LNCaP clone FGC (cell line): ENCODE data around the gene ITGBL1.

ENCODE experiments used
- DNase-seq: peaks from one replicate; pipeline ENCODE4 v3.0.0-alpha.2; 2011; ENCODE audit warnings: low read depth
- H3K4me3 ChIP-seq: 2 replicates; pipeline ENCODE4 v1.5.1; 2011; ENCODE audit warnings: mild to moderate bottlenecking, low read depth, low read length, control low read depth
- CTCF ChIP-seq: IDR thresholded peaks from 2 replicates; pipeline ENCODE4 v1.5.1; 2012; ENCODE audit warnings: mild to moderate bottlenecking; ENCODE audit not compliant: control insufficient read depth, insufficient read depth; ENCODE audit errors: extremely low read depth

ITGBL1 gene

GRCh38 chr13:101639711-101640110, 187.2 kb downstream of the ITGBL1 start:
- TF ChIP-seq CTCF = no peak
- no peak overlapping the region for H3K4me3 ChIP-seq
- no peak for DNase-seq

- no peak for TF ChIP-seq CTCF
- DNase-seq = no peak
- H3K4me3 ChIP-seq = no peak overlapping the region
These were observed 188.4 kb downstream of the ITGBL1 start for GRCh38 chr13:101640788-101641400.

GRCh38 chr13:101645871-101646270, 193.4 kb downstream of the ITGBL1 start:
- no peak overlapping the region for H3K4me3 ChIP-seq
- TF ChIP-seq CTCF = no peak
- no peak for DNase-seq

- TF ChIP-seq CTCF = no peak
- H3K4me3 ChIP-seq = no peak overlapping the region
- no peak for DNase-seq
These were observed 195.3 kb downstream of the ITGBL1 start for GRCh38 chr13:101647760-101648159.

- no peak overlapping the region for H3K4me3 ChIP-seq
- no peak for DNase-seq
- TF ChIP-seq CTCF = no peak
These were observed 196.5 kb downstream of the ITGBL1 start for GRCh38 chr13:101648766-101649487.

GRCh38 chr13:101649488-101650126, 197.1 kb downstream of the ITGBL1 start:
- no peak for TF ChIP-seq CTCF
- no peak overlapping the region for H3K4me3 ChIP-seq

More at GRCh38 chr13:101649488-101650126, 197.1 kb downstream of the ITGBL1 start:
- DNase-seq = no peak
